ENCODE measurements around the gene GTSF1L.

GTSF1L gene

GRCh38 chr20:43744966-43745730, 18.3 kb upstream of the GTSF1L start:
- DNase-seq (ENCODE audit: low spot score) = no peak

GRCh38 chr20:43744151-43744611, 17.4 kb upstream of the GTSF1L start:
- DNase-seq (ENCODE audit: low spot score) = no peak

- DNase-seq (ENCODE audit: low spot score) = no peak
Measured at GRCh38 chr20:43740642-43741041, 13.8 kb upstream of the GTSF1L start.

DNA sequence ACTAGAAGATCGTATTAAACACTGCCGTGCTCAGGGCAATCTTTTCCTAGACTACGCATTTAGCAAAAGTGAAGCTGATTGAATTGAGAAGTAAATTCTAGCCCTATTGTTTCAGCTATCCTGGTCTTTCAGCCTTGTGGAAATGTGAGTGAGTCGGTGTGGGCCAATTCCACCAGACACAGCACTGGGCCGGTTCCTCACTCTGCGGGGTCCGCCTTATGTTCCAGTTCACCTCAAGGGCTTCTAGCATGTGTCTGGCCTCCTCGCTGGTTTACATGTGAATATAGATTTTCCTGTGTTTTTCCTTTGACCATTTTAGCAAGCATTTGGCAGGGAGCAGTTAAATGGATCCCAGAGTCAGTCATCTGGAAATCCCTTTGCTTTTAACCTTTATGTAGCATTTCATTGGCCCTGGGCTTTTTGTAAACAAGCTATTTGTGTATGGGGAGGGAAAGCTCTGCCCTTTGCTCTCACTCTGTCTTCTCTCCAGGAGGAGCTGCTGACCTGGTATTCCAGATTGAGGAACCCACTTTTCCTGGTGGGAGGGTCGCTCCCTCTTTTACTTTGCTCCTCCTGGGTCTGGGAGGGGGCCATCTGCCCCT, 12.4 kb upstream of the GTSF1L start:
- DNase-seq (ENCODE audit: low spot score) = no peak

DNA sequence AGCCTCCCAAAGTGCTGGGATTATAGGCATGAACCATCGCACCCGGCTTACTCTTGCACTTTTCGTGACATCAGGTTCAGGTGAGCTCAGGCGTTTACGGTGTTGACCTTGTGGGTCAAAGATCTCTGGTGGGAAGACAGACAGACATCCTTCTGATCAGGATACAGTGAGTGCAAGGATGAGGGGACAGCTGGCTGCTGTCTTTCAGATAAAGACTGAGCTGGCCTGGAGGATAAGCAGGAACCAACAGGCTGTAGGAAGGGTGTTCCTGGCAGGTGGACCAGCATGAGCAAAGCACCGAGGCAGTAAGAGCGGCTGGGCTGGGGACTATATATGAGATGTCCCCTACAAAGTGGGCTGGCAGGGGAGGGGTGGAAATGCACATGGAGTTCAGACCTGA, 11.1 kb upstream of the GTSF1L start:
- DNase-seq (ENCODE audit: low spot score) = no peak

DNA sequence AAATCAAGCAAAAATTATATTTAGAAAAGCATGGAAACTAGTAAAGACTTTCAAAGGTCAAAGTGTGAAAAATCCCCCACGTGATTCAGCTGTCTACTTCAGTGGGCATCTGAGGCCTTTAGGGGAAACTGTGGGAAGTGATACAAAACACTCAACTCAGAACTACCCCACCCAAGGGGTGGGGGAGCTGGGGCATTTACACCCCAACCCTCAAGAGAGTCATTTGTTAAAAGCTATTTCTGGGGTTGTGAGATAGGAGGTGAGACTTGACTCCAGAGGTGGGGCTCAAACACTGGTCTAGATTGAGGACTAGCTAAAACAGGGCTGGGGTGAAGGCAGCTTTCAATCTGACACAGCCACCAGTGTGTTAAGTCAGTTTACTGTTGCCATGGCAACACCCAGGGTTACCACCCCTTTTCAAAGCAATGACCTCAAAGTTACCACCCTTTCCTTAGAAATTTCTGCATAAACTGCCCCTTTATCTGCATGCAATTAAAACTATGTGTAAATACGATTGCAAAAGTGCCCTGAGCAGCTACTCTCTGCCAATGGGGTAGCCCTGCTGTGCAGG, 9.9 kb upstream of the GTSF1L start:
- DNase-seq (ENCODE audit: low spot score) = no peak

DNA sequence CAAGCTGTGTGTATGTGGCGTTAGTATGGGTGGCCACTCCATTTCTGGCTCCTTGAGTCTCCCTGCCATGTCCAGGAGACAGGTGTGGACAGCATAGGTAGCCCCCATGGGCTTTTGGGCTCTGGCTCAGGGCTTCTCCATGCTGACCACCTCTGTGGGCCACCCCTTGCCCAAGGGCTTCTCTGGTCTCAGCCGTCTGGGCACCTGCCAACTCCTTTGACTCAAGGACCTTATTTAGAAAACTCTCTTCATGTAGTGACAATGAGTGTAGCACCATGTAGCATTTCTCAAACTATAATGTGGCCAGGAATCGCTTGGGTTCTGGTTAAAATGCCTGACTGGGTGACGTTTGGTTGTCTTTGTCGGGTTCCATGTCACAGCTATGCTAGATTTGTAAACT, 5.1 kb upstream of the GTSF1L start:
- no peak for DNase-seq (ENCODE audit: low spot score)

GRCh38 chr20:43731469-43731868, 4.7 kb upstream of the GTSF1L start:
- DNase-seq (ENCODE audit: low spot score) = no peak

GRCh38 chr20:43728686-43729255, 2.0 kb upstream of the GTSF1L start:
- no peak for DNase-seq (ENCODE audit: low spot score)

GRCh38 chr20:43727980-43728590, 1.3 kb upstream of the GTSF1L start:
- DNase-seq (ENCODE audit: low spot score) = no peak

- DNase-seq (ENCODE audit: low spot score) = no peak
Measured at GRCh38 chr20:43726333-43726732, 469 bp downstream of the GTSF1L start.

DNA sequence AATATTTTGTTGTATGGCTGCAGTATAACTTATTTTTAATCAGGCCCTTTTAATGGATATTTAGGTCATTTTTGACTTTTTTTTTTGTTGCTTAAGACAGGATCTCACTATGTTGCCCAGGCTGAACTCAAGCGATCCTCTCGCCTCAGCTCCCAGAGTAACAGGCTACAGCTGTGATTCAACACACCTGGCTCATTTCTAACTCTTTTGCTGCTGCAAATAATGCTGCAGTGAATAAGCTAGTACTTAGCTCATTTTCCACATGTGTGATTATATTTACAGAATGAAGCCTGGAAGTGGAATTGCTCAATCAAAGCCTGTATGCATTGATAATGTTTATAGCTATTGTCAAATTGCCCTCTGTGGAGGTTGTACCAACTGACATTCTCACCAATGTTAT, 1.1 kb downstream of the GTSF1L start:
- DNase-seq (ENCODE audit: low spot score) = no peak

DNA sequence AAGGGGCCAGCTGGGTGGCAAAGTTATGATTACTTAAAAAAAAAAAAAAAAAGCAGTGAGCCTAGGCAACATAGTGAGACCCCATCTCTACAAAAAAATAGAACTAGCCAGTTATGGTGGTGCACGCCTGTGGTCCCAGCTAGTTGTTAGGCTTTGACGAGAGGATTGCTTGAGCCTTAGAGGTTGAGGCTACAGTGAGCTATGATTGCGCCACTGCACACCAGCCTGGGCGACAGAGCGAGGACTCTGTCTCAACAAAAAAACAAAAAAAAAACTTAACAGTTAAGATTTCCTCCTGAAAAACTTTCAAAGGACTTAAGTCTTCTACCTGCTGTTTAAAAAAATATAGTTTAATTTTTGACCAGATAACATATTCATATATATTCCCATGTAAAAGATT, 2.4 kb downstream of the GTSF1L start:
- no peak for DNase-seq (ENCODE audit: low spot score)

DNA sequence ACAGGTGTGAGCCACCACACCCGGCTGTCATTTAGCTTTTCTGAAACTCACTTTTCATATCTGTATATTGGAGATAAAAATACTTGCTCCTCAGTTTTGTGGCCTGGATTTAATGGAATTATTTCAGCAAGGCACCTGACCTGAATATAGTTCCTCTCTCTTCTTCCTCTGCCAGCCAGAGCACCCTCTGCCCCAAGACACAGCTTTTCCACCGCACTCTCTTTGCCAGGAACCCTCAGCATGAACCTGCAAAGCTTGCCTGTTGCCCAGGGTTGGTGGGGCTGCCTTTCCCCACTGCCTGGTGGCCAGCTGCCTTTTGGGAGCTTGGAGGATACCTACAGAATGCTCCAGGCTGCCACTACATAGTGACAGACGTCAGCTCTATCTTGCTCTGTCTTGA, 3.1 kb downstream of the GTSF1L start:
- no peak for DNase-seq (ENCODE audit: low spot score)

- DNase-seq (ENCODE audit: low spot score) = no peak
Measured at GRCh38 chr20:43723186-43723585, 3.6 kb downstream of the GTSF1L start.

- no peak for DNase-seq (ENCODE audit: low spot score)
Measured at GRCh38 chr20:43722153-43722505, 4.7 kb downstream of the GTSF1L start.

- DNase-seq (ENCODE audit: low spot score) = peak; percentile 12
Measured at GRCh38 chr20:43721429-43722152, 5.2 kb downstream of the GTSF1L start.

- DNase-seq (ENCODE audit: low spot score) = no peak
Measured at GRCh38 chr20:43721097-43721428, 5.7 kb downstream of the GTSF1L start.

DNA sequence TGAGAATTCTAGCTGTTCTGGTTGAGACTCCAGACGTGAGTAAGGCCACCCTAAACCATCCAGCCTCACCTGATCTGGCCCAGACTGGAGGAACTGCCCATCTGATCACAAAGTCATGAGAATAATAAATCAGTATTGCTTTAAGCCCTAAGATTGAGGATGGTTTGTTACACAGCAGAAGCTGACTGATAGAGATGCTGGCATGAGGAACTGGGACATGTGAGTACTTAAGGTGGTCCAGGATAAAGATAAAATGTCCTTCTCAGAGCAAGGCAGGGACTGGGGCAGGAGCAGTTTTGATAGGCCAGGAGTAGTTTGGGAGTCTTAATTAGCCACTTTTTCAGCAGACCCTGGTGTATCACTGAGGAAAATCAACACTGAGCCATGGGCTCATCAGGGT, 6.8 kb downstream of the GTSF1L start:
- DNase-seq (ENCODE audit: low spot score) = no peak

GRCh38 chr20:43717616-43717995, 9.2 kb downstream of the GTSF1L start:
- DNase-seq (ENCODE audit: low spot score) = no peak

GRCh38 chr20:43716757-43717615, 9.8 kb downstream of the GTSF1L start:
- no peak for DNase-seq (ENCODE audit: low spot score)
